HG02938 (cell line): ENCODE measurements around the gene TSR1.

Experiments
- ATAC-seq: cut with Tn5 transposase; IDR thresholded peaks from one replicate; pipeline ENCODE4 v1.9.1; 2021; ENCODE audit warnings: mild to moderate bottlenecking, moderate library complexity; ENCODE audit not compliant: unreplicated experiment

The TSR1 gene

GRCh38 chr17:2369551-2370210 is 33.4 kb upstream of the TSR1 start:
- no peak for ATAC-seq

- ATAC-seq, result no peak
Measured at GRCh38 chr17:2369039-2369438, 32.8 kb upstream of the TSR1 start.

DNA sequence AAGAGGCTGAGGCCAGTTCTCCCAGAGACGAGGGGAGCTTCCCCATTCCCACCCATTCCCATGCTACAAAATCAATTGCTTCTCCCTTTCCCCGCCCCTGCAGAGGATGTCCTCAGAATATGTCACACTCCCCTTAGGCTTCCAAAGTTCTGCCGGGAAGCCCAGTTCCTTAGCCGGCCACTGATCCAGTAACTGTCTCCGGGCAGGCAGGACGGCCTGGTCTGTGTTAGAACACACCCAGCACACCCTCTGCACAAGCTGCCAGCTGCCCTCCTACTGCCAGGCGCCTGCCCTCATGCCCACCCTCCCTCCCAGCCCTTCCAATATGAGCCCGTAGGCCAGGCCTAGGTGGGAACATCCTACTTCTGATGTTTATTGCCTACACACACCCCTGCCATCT is 32.1 kb upstream of the TSR1 start:
- ATAC-seq, result no peak

DNA sequence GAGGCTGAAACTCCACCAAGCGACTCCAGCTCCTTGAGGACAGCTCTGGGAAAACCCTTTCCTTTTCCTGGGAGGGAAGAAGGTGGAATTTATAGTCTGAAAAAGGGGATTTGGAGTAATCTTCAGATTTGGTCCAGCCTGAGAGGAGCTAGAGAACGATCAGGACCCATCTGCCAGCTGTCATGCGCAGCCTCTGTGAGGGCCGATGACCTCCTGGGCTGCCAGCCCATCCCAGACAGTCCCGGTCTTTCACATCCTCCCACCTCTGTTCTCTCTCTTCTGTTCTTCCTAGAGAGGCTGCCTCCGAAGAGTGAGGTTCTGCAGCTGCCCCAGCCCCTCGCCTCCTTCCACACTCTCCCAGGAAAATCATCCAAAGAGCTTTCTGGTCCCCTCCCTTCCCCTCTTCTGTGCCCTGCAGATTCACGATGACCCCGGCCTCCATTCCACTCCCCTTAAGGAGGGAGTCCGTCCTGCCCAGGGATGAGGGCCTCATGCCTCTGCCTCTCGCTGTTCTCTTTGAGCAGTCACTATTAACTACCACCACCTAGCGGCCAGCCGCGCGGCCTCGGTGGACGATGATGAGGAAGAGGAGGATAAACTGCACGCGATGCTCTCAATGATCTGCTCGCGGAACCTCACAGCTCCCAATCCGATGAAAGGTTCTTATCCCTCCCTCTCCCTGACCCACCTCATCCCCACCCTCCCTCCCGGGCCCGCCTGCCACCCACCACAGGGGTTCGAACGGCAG is 30.7 kb upstream of the TSR1 start:
- no peak for ATAC-seq

DNA sequence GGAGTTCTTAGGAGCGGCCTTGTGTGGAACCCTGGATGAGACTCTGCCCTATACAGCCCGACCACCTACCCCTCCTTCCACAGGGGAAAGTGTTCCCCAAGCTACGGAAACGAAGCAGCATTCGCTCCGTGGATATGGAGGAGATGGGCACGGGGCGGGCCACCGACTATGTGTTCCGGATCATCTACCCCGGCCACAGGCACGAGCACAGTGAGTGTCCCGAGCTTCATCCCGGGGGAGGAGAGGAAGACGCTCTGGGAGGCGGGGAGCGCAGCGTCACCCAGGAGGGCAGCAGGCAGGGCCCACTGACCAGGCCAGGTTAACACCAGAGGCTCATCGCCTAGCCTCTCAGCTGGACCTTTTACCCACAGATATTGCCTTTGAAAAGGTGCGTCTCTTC is 28.9 kb upstream of the TSR1 start:
- no peak for ATAC-seq

GRCh38 chr17:2364763-2365116 is 28.5 kb upstream of the TSR1 start:
- ATAC-seq, result no peak

DNA sequence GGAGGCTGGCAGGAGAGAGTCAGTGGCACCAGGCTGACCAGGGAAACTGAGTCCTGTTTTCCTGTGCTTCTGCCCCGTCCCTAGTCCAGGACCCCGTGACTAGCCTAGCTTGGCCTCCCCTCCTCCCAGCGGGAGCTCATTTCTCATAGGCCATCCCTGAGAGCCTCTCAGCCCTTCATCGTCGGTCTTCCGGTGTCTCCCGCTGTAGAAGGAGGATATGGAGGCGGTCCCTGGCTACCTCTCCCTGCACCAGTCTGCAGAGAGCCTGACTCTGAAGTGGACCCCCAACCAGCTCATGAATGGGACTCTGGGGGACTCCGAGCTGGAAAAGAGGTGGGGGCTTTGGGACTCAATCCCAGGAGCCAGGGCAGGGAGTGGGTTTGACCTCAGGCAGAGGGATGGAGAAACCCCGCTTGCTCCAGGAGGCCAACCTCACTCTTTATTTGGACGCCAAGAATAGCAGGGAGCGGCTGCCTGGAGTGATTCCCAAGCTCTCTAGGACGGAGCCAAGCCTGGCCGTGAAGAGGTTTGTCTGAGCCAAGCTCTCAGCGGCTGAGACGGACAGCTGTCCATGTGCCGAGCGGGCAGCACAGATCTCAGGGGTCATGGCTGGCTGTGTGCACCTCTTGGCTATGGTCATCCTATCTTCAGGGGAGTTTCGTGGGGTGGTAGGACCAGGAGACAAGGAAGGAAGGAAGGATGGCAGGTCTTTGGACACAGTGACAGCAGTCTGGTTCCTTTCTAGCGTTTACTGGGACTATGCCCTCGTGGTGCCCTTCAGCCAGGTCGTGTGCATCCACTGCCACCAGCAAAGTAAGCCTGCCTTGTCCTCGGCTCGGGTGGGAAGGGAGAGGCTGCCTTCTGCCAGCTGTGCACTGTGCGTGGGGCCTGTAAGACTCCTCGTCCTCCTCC is 27.9 kb upstream of the TSR1 start:
- no peak for ATAC-seq

DNA sequence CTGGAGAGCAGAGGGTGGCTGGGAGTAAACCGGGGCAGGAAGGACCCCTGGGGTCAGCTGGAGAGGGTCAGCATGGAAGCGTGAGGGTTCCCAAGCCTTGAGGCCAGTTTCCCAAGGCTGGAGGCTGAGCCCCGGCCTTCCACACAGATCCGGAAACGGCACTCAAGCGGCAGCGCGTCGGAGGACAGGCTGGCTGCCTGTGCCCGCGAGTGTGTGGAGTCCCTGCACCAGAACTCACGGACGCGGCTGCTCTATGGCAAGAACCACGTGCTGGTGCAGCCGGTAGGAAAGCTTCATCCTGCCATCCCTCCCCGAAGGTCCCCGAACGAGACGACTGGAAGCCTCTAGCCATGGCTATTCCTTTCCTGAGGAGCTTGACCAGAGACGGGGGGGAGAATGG is 27.1 kb upstream of the TSR1 start:
- ATAC-seq, result no peak

DNA sequence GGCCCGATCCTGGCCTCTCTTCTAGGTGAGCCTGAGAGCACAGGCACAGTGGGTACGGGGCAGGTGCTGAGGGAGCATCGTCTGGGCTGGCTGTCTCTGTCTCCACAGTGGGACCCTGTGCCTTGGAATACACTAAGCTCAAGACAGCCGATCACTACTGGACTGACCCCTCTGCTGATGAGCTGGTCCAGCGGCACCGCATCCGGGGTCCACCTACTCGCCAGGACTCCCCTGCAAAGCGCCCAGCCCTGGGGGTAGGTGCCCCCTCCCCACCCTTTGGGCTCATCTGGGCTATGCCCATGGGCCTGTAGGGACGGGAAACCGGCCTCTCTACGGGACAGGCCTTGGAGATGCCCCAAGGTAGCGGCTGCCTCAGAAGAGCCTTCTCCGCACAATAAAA is 26.6 kb upstream of the TSR1 start:
- ATAC-seq, result no peak

DNA sequence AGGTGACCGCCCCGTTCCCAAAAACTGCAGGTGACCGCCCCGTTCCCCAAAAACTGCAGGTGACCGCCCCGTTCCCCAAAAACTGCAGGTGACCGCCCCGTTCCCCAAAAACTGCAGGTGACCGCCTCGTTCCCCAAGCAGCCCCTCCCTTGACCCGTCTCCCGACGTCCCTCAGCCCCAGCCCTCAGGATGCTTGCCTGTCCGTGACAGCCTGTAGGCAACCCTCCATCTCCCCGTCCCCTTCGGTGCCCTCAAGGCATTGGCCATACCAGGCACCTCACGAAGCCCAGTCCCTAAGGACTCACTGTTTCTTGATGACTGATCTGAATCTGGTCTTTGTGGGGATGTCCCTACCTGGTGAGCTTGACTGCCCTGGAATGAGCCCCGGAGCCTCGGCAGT is 26.2 kb upstream of the TSR1 start:
- ATAC-seq, result no peak

DNA sequence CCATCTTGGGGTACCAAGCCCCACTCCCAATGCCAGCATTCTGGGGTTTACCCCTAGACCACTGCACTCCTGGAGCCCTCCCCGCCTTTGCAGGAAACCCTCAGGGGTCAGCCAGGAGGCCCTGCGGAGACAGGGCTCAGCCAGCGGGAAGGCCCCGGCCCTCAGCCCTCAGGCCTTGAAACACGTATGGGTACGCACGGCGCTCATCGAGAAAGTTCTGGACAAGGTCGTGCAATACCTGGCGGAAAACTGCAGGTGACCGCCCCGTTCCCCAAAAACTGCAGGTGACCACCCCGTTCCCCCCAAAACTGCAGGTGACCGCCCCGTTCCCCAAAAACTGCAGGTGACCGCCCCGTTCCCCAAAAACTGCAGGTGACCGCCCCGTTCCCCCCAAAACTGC is 25.8 kb upstream of the TSR1 start:
- no peak for ATAC-seq

DNA sequence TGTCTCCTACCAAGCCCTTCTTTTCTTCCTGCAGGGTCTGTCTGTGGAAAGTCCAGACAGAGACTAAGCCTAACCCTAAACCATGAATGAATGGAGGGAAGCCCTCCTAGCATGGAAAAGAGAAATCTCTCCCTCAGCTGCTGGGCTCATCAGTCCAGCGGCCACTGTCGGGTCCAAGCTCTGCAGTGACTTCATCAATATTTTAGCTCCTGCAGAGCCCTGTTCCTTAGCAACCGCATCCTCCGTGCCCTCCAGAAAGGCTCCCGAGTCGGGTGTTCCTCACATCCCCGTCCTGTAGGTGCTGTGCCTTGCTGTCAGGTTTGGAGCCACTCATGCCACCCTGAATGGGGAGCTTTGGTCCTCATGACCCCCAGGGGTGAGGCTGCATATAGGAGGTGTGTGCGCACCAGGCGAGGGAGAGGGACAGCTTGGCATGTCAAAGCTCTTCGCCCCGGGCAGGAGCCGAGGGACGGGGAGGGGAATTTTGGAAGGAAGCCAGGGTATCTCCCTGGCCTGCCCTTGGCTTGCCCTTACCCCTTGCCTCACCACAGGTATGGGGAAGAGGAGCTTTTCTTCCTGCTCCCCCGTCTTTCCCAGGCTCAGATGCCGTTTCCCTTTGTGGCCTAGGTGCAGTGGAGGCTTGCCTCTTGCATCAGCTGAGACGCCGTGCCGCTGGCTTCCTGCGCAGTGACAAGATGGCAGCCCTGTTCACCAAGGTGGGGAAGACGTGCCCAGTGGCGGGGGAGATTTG is 24.9 kb upstream of the TSR1 start:
- ATAC-seq, result no peak

GRCh38 chr17:2357931-2358434 is 21.7 kb upstream of the TSR1 start:
- ATAC-seq, result no peak

DNA sequence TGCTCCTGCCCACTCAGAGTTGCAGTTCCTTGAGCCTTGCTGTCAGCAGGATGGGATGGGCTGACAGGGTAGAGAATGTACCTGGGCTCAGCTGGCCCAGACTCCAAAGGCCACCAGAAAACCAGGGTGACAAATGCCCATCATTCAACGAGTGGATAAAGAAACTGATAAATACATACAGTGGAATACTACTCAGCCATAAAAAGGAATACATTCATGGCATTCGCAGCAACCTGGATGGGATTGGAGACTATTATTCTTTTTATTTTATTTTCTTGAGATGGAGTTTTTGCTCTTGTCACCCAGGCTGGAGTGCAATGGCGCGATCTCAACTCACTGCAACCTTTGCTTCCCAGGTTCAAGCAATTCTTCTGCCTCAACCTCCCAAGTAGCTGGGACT is 21.0 kb upstream of the TSR1 start:
- ATAC-seq, result no peak

DNA sequence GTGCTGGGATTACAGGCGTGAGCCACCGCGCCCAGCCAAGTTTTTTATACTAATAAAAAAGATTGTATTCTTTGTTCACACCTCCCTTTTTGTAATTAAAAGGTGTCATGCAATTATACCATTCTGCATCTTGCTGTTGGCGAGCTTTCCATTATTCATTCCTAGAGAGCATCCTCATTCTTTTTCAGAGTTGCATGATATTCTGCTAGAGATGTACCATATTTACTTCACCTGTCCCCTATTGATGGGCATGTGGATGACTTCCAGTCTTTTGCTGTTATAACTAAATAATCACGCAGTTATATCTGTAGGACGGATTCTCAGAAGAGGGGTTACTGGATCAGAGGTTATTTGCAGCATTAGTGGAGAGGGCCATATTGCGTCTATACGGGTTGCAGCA is 18.1 kb upstream of the TSR1 start:
- ATAC-seq, result no peak

DNA sequence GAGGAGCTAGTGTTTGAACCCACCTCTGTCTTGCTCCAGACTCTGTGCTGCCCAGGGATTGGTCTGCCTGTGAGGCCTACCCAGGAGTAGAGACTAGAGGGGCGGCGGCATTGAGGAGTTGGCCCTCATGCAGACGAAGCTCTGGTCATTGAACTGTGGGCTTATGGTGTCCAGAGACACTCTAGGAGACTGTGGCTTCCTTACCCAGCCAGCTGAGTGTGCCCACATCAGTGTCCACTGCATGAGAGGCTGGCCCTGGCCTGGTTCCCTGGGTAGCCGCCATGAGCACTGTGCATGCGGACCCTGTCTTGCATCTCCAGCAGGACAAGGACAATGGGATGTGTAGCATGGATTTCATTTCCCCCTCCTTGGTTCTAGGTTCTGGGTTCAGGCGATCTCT is 15.0 kb upstream of the TSR1 start:
- no peak for ATAC-seq

GRCh38 chr17:2347805-2348685 is 11.8 kb upstream of the TSR1 start:
- no peak for ATAC-seq

DNA sequence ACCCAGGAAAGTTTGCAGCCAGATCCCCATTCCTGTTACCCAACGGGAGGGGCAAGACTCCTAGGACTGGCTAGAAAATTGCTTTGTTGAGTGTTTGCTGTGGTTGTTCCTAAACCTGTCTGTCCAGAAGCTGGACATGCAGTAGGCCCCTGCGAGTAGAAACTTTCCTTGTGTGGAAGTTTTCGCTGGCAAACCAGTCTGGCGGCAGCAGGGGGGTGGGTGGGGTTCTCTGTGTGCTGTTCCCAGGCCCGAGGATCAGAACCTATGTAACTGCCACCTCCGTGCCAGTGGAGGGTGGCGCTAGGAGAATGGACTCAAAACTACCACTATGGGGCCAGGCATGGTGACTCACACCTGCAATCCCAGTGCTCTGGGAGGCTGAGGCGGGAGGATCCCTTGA is 10.2 kb upstream of the TSR1 start:
- ATAC-seq, result no peak

GRCh38 chr17:2344528-2344927 is 8.3 kb upstream of the TSR1 start:
- no peak for ATAC-seq

DNA sequence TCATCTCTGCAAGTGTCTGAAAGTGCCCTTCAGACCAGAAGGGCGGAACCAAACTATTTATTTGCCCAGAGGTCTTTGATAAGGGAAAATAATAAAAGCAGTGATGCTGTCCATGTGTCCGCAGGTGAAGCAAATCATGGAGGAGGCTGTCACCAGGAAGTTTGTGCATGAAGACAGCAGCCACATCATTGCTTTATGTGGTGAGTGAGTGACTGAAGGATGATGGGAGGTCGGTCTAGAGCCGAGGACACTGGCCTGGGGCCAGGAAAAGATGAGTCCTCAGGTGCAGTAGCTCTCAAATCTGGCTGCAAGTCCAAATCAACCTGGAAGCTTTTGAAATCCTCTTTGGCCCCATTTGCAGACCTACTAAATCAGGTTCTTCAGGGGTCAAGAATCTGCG is 7.2 kb upstream of the TSR1 start:
- ATAC-seq, result no peak
